Neural cell (in vitro differentiated cells): Measurements from ENCODE around the gene PRELID1. TPM values are rescaled to one million over a fixed set of nuclear protein-coding genes. Genes with fewer than 3 reads are reported as not detected.

Source experiments
- H2AFZ ChIP-seq: fragments of 200-600, 300-800 bp; sonication (generic), shearing (Covaris generic); 2 replicates; pipeline ENCODE4 v1.6.0; 2014; ENCODE audit warnings: low read depth, mild to moderate bottlenecking, antibody characterized with exemption, low read length, moderate library complexity
- H3F3A ChIP-seq: fragments of 200-600 bp; shearing (Covaris generic); 2 replicates; pipeline ENCODE4 v1.6.1; 2016; ENCODE audit warnings: mild to moderate bottlenecking, moderate library complexity, mixed read lengths, antibody characterized with exemption, low read length; ENCODE audit not compliant: insufficient read depth, poor library complexity, severe bottlenecking
- H3K27ac ChIP-seq: fragments of 200-600, 300-800 bp; sonication (generic), shearing (Covaris generic); 2 replicates; pipeline ENCODE4 v1.5.1; 2014; ENCODE audit warnings: mild to moderate bottlenecking, low read length, moderate library complexity
- H3K27me3 ChIP-seq: fragments of 300-800, 200-600 bp; sonication (generic), shearing (Covaris generic); 2 replicates; pipeline ENCODE4 v1.6.0; 2014; ENCODE audit warnings: mild to moderate bottlenecking, low read depth, low read length, moderate library complexity; ENCODE audit not compliant: insufficient read depth
- H3K36me3 ChIP-seq: fragments of 300-800, 200-600 bp; sonication (generic), shearing (Covaris generic); 2 replicates; pipeline ENCODE4 v1.5.1; 2014; ENCODE audit warnings: mild to moderate bottlenecking, antibody characterized with exemption, low read length, moderate library complexity; ENCODE audit not compliant: insufficient read depth
- H3K4me2 ChIP-seq: fragments of 300-800, 200-600 bp; sonication (generic), shearing (Covaris generic); 2 replicates; pipeline ENCODE4 v1.6.0; 2014; ENCODE audit warnings: mild to moderate bottlenecking, low read length
- H3K4me3 ChIP-seq: fragments of 300-800, 200-600 bp; sonication (generic), shearing (Covaris generic); 2 replicates; pipeline ENCODE4 v1.5.1; 2014; ENCODE audit warnings: mild to moderate bottlenecking, low read length, moderate library complexity
- H3K79me2 ChIP-seq: fragments of 200-600 bp; shearing (Covaris generic); replicated peaks from 2 replicates; pipeline ENCODE4 v1.6.0; 2014; ENCODE audit warnings: mild to moderate bottlenecking, low read length, moderate library complexity; ENCODE audit not compliant: insufficient read depth
- H3K9ac ChIP-seq: fragments of 300-800, 200-600 bp; sonication (generic), shearing (Covaris generic); 2 replicates; pipeline ENCODE4 v1.6.1; 2016; ENCODE audit warnings: mild to moderate bottlenecking, low read length, mixed read lengths
- H3K9me2 ChIP-seq: fragments of 200-600 bp; shearing (Covaris generic); 2 replicates; pipeline ENCODE4 v1.6.1; 2016; ENCODE audit warnings: mild to moderate bottlenecking, low read length, mixed read lengths; ENCODE audit not compliant: insufficient read depth
- H3K9me3 ChIP-seq: fragments of 200-600, 300-800 bp; sonication (generic), shearing (Covaris generic); 2 replicates; pipeline ENCODE4 v1.6.1; 2016; ENCODE audit warnings: mild to moderate bottlenecking, mixed run types, low read length, moderate library complexity, mixed read lengths
- H4K20me1 ChIP-seq: fragments of 200-600 bp; shearing (Covaris generic); 2 replicates; pipeline ENCODE4 v1.6.1; 2016; ENCODE audit warnings: mild to moderate bottlenecking, mixed run types; ENCODE audit not compliant: insufficient read depth
- EP300 ChIP-seq: fragments of 450-650 bp; conservative IDR thresholded peaks from 2 replicates; pipeline ENCODE4 v1.6.1; 2014; ENCODE audit warnings: antibody characterized with exemption, mild to moderate bottlenecking, moderate library complexity; ENCODE audit not compliant: poor library complexity, severe bottlenecking
- EZH2 ChIP-seq: fragments of 200-600, 300-800 bp; shearing (Covaris generic), sonication (generic); IDR thresholded peaks from 2 replicates; pipeline ENCODE4 v1.6.1; 2014; ENCODE audit warnings: antibody characterized with exemption, low read length, borderline replicate concordance, mild to moderate bottlenecking; ENCODE audit not compliant: insufficient read depth, poor library complexity, severe bottlenecking
- MXI1 ChIP-seq: fragments of 450-650 bp; conservative IDR thresholded peaks from 2 replicates; pipeline ENCODE4 v1.6.1; 2014; ENCODE audit warnings: antibody characterized with exemption, mild to moderate bottlenecking; ENCODE audit not compliant: poor library complexity, severe bottlenecking
- POLR2AphosphoS5 ChIP-seq: IDR thresholded peaks from 2 replicates; pipeline ENCODE4 v1.6.1; 2012
- RAD21 ChIP-seq: fragments of 450-650 bp; conservative IDR thresholded peaks from 2 replicates; pipeline ENCODE4 v1.6.1; 2014; ENCODE audit warnings: antibody characterized with exemption, mild to moderate bottlenecking, moderate library complexity
- SMC3 ChIP-seq: fragments of 450-650 bp; conservative IDR thresholded peaks from 2 replicates; pipeline ENCODE4 v1.6.1; 2014; ENCODE audit warnings: antibody characterized with exemption, mild to moderate bottlenecking, moderate library complexity; ENCODE audit not compliant: poor library complexity
- TAF1 ChIP-seq: IDR thresholded peaks from 2 replicates; pipeline ENCODE4 v1.6.1; 2012; ENCODE audit warnings: low read depth
- polyA plus RNA-seq: library from polyadenylated mRNA; depleted of rRNA; stranded (reverse); fragments of >200 nt; gene quantifications from 2 replicates; pipeline ENCODE4 v1.2.3, GENCODE V29; 2014
- TF ChIP-seq, protein P1 (sequence below): IDR thresholded peaks from 2 replicates; pipeline ENCODE4 v1.6.1; 2012; ENCODE audit warnings: borderline replicate concordance
- TF ChIP-seq, protein P2 (sequence below): fragments of 450-650 bp; IDR thresholded peaks from 2 replicates; pipeline ENCODE4 v1.5.1; 2014; ENCODE audit warnings: antibody characterized with exemption, mild to moderate bottlenecking, moderate library complexity; ENCODE audit not compliant: poor library complexity, severe bottlenecking

The PRELID1 gene
- polyA plus RNA-seq, 1 donor from 2014 or later, result 133 TPM

GRCh38 chr5:177313561-177314259, 10.1 kb downstream of the PRELID1 start:
- H3K79me2 ChIP-seq, result no peaks in the 10 kb centered on the region
- TF ChIP-seq, protein P1, sequence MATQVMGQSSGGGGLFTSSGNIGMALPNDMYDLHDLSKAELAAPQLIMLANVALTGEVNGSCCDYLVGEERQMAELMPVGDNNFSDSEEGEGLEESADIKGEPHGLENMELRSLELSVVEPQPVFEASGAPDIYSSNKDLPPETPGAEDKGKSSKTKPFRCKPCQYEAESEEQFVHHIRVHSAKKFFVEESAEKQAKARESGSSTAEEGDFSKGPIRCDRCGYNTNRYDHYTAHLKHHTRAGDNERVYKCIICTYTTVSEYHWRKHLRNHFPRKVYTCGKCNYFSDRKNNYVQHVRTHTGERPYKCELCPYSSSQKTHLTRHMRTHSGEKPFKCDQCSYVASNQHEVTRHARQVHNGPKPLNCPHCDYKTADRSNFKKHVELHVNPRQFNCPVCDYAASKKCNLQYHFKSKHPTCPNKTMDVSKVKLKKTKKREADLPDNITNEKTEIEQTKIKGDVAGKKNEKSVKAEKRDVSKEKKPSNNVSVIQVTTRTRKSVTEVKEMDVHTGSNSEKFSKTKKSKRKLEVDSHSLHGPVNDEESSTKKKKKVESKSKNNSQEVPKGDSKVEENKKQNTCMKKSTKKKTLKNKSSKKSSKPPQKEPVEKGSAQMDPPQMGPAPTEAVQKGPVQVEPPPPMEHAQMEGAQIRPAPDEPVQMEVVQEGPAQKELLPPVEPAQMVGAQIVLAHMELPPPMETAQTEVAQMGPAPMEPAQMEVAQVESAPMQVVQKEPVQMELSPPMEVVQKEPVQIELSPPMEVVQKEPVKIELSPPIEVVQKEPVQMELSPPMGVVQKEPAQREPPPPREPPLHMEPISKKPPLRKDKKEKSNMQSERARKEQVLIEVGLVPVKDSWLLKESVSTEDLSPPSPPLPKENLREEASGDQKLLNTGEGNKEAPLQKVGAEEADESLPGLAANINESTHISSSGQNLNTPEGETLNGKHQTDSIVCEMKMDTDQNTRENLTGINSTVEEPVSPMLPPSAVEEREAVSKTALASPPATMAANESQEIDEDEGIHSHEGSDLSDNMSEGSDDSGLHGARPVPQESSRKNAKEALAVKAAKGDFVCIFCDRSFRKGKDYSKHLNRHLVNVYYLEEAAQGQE, result no peak
- no peak for TF ChIP-seq MXI1
- no peak for TF ChIP-seq RAD21
- TF ChIP-seq POLR2AphosphoS5, result no peak
- TF ChIP-seq, protein P2, sequence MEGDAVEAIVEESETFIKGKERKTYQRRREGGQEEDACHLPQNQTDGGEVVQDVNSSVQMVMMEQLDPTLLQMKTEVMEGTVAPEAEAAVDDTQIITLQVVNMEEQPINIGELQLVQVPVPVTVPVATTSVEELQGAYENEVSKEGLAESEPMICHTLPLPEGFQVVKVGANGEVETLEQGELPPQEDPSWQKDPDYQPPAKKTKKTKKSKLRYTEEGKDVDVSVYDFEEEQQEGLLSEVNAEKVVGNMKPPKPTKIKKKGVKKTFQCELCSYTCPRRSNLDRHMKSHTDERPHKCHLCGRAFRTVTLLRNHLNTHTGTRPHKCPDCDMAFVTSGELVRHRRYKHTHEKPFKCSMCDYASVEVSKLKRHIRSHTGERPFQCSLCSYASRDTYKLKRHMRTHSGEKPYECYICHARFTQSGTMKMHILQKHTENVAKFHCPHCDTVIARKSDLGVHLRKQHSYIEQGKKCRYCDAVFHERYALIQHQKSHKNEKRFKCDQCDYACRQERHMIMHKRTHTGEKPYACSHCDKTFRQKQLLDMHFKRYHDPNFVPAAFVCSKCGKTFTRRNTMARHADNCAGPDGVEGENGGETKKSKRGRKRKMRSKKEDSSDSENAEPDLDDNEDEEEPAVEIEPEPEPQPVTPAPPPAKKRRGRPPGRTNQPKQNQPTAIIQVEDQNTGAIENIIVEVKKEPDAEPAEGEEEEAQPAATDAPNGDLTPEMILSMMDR, result no peak
- TF ChIP-seq EZH2, result no peak
- no peak for TF ChIP-seq TAF1
- no peak for TF ChIP-seq EP300
- TF ChIP-seq SMC3, result no peak
- no peak overlapping the region for H3K4me2 ChIP-seq
- H3K4me3 ChIP-seq, result no peak overlapping the region
- no peak overlapping the region for H2AFZ ChIP-seq
- no peaks in the 10 kb centered on the region for H3K27me3 ChIP-seq
- H3K9ac ChIP-seq, result no peak overlapping the region
- H3K36me3 ChIP-seq, result no peaks in the 10 kb centered on the region
- H3K9me2 ChIP-seq, result no peaks in the 10 kb centered on the region
- H3F3A ChIP-seq, result no peaks in the 10 kb centered on the region
- H4K20me1 ChIP-seq, result no peaks in the 10 kb centered on the region
- no peak overlapping the region for H3K27ac ChIP-seq
- no peaks in the 10 kb centered on the region for H3K9me3 ChIP-seq

GRCh38 chr5:177314376-177315342, 11.1 kb downstream of the PRELID1 start:
- no peak overlapping the region for H3K9ac ChIP-seq

More at GRCh38 chr5:177314376-177315342, 11.1 kb downstream of the PRELID1 start:
- Histone ChIP-seq H3K4me3 (no peak overlapping the region), H2AFZ (no peak overlapping the region), H3K27ac (no peak overlapping the region), H3K27me3 (no peaks in the 10 kb centered on the region), H3K36me3 (no peaks in the 10 kb centered on the region), H3K79me2 (no peaks in the 10 kb centered on the region), H4K20me1 (no peaks in the 10 kb centered on the region), H3K4me2 (no peak overlapping the region), H3K9me2 (no peaks in the 10 kb centered on the region), H3F3A (no peaks in the 10 kb centered on the region), H3K9me3 (no peaks in the 10 kb centered on the region)
- no peak for TF ChIP-seq RAD21
- TF ChIP-seq SMC3, result no peak
